Mesenchymal stem cell (in vitro differentiated cells and primary cell): ENCODE measurements around the gene RYR2.

Experiments used
- DNase-seq: peaks from one replicate; pipeline ENCODE4 v3.0.0-alpha.2; 2013
- H2AFZ ChIP-seq: one replicate; pipeline ENCODE4 v1.6.1; 2013; ENCODE audit warnings: low read depth, mild to moderate bottlenecking, control low read depth, inconsistent platforms, low read length, moderate library complexity
- H2AK5ac ChIP-seq: 2 replicates; pipeline ENCODE4 v1.6.1; 2013; ENCODE audit warnings: low read length, moderate library complexity, mild to moderate bottlenecking, inconsistent platforms; ENCODE audit not compliant: severe bottlenecking
- H2BK120ac ChIP-seq: one replicate; pipeline ENCODE4 v1.6.1; 2013; ENCODE audit warnings: low read depth, mild to moderate bottlenecking, inconsistent platforms, low read length, moderate library complexity
- H2BK12ac ChIP-seq, 2 experiments: one replicate each; pipeline ENCODE4 v1.6.1; 2013; ENCODE audit warnings: inconsistent platforms in 2 of 2, low read length in 2 of 2, mild to moderate bottlenecking in 2 of 2, moderate library complexity in 2 of 2, control low read depth in 1 of 2
- H2BK15ac ChIP-seq: one replicate; pipeline ENCODE4 v1.6.1; 2013; ENCODE audit warnings: mild to moderate bottlenecking, low read depth, inconsistent platforms; ENCODE audit not compliant: poor library complexity, severe bottlenecking
- H2BK5ac ChIP-seq: 2 replicates; pipeline ENCODE4 v1.6.1; 2013; ENCODE audit warnings: low read depth, mild to moderate bottlenecking, low read length, control low read depth, inconsistent platforms; ENCODE audit not compliant: poor library complexity, severe bottlenecking
- H3K14ac ChIP-seq, 2 experiments: one replicate each; pipeline ENCODE4 v1.6.1; 2013; ENCODE audit warnings: inconsistent platforms in 2 of 2, low read length in 2 of 2, control low read depth in 1 of 2, mild to moderate bottlenecking in 1 of 2, moderate library complexity in 1 of 2
- H3K18ac ChIP-seq, 2 experiments: one replicate each; pipeline ENCODE4 v1.6.1; 2013; ENCODE audit warnings: inconsistent platforms in 2 of 2, low read length in 2 of 2, control low read depth in 1 of 2, low read depth in 1 of 2, mild to moderate bottlenecking in 1 of 2
- H3K23ac ChIP-seq, 2 experiments: one replicate each; pipeline ENCODE4 v1.6.1; 2013; ENCODE audit warnings: inconsistent platforms in 2 of 2, low read length in 2 of 2, mild to moderate bottlenecking in 2 of 2, moderate library complexity in 2 of 2, control low read depth in 1 of 2
- H3K27ac ChIP-seq: 2 replicates; pipeline ENCODE4 v1.5.1; 2013; ENCODE audit warnings: mild to moderate bottlenecking, moderate library complexity, low read length, control low read depth, inconsistent platforms; ENCODE audit not compliant: poor library complexity, severe bottlenecking
- H3K27me3 ChIP-seq, 2 experiments: 2 replicates each; pipeline versions ENCODE4 v1.6.1 to v1.7.0; 2013; ENCODE audit warnings: low read length in 2 of 2, mild to moderate bottlenecking in 2 of 2, moderate library complexity in 2 of 2, control low read depth in 1 of 2, inconsistent platforms in 1 of 2; ENCODE audit not compliant: control insufficient read depth in 1 of 2, insufficient read depth in 1 of 2
- H3K36me3 ChIP-seq, 2 experiments: 2 replicates each; pipeline versions ENCODE4 v1.6.1 to v1.7.0; 2013; ENCODE audit warnings: low read length in 2 of 2, control low read depth in 1 of 2, inconsistent platforms in 1 of 2, low read depth in 1 of 2, mild to moderate bottlenecking in 1 of 2; ENCODE audit not compliant: insufficient read depth in 2 of 2, control insufficient read depth in 1 of 2
- H3K4ac ChIP-seq, 2 experiments: one replicate each; pipeline ENCODE4 v1.6.1; 2013; ENCODE audit warnings: inconsistent platforms in 2 of 2, low read length in 2 of 2, mild to moderate bottlenecking in 2 of 2, moderate library complexity in 2 of 2, control low read depth in 1 of 2, low read depth in 1 of 2
- H3K4me1 ChIP-seq: 2 replicates; pipeline ENCODE4 v1.6.1; 2013; ENCODE audit warnings: low read depth, low read length, control low read depth; ENCODE audit not compliant: control insufficient read depth, insufficient read depth
- H3K4me2 ChIP-seq: 2 replicates; pipeline ENCODE4 v1.6.1; 2013; ENCODE audit warnings: low read length, mild to moderate bottlenecking, inconsistent platforms; ENCODE audit not compliant: poor library complexity, severe bottlenecking
- H3K4me3 ChIP-seq, 2 experiments: 2 replicates each; pipeline versions ENCODE4 v1.5.1 to v1.7.0; 2013; ENCODE audit warnings: low read length in 2 of 2, mild to moderate bottlenecking in 2 of 2, control low read depth in 1 of 2, low read depth in 1 of 2; ENCODE audit not compliant: insufficient read depth in 1 of 2
- H3K79me1 ChIP-seq: replicated peaks from 2 replicates; pipeline ENCODE4 v1.6.1; 2013; ENCODE audit warnings: mild to moderate bottlenecking, control low read depth, low read length, inconsistent platforms; ENCODE audit not compliant: poor library complexity, severe bottlenecking
- H3K9ac ChIP-seq: 2 replicates; pipeline ENCODE4 v1.7.0; 2013; ENCODE audit warnings: mild to moderate bottlenecking, low read length, moderate library complexity
- H3K9me3 ChIP-seq: 2 replicates; pipeline ENCODE4 v1.7.0; 2013; ENCODE audit warnings: mild to moderate bottlenecking, low read length; ENCODE audit not compliant: control insufficient read depth
- H4K8ac ChIP-seq: one replicate; pipeline ENCODE4 v1.6.1; 2013; ENCODE audit warnings: inconsistent platforms, mild to moderate bottlenecking, low read length, moderate library complexity
- H4K91ac ChIP-seq: one replicate; pipeline ENCODE4 v1.6.1; 2013; ENCODE audit warnings: mild to moderate bottlenecking, low read length, inconsistent platforms
- WGBS: methylation state at CpG from one replicate; pipeline ENCODE4 v1.1.7; 2013; ENCODE audit warnings: mixed read lengths; 5-methylcytosine and 5-hydroxymethylcytosine counted together

RYR2 gene

GRCh38 chr1:237011432-237011831 lies 30.6 kb upstream of the RYR2 start:
- 55% methylated on average over 3 of the region's 3 CpGs for WGBS
- Histone ChIP-seq H2BK12ac (no peak overlapping the region), H4K8ac (no peak overlapping the region), H3K9ac (no peak overlapping the region), H2BK120ac (no peak overlapping the region), H3K4me3 (no peak overlapping the region), H3K79me1 (no peaks in the 10 kb centered on the region), H2AFZ (no peak overlapping the region), H3K4ac (no peak overlapping the region), H2BK5ac (no peak overlapping the region), H3K14ac (no peak overlapping the region), H3K9me3 (no peaks in the 10 kb centered on the region), H2AK5ac (no peak overlapping the region), H3K18ac (no peak overlapping the region), H3K27ac (no peak overlapping the region), H4K91ac (no peak overlapping the region), H2BK15ac (no peak overlapping the region), H3K36me3 (no peaks in the 10 kb centered on the region), H3K27me3 (peaks cover 0 to 14% of the 10 kb centered on the region in 2 experiments), H3K4me1 (peaks cover 4% of the 10 kb centered on the region), H3K23ac (no peak overlapping the region), H3K4me2 (no peak overlapping the region)
- DNase-seq = no peak

GRCh38 chr1:237012361-237012760 lies 29.6 kb upstream of the RYR2 start:
- no peak overlapping the region for H3K18ac ChIP-seq
- H3K4me2 ChIP-seq = no peak overlapping the region
- no peak overlapping the region for H2BK12ac ChIP-seq
- H3K79me1 ChIP-seq = no peaks in the 10 kb centered on the region
- H3K4me3 ChIP-seq = no peak overlapping the region
- H3K27me3 ChIP-seq = peaks cover 0 to 19% of the 10 kb centered on the region in 2 experiments
- no peak overlapping the region for H2BK5ac ChIP-seq
- no peak overlapping the region for H2AFZ ChIP-seq
- H3K4ac ChIP-seq = no peak overlapping the region
- no peak overlapping the region for H3K27ac ChIP-seq
- peaks cover 3% of the 10 kb centered on the region for H3K9me3 ChIP-seq
- no peak overlapping the region for H3K9ac ChIP-seq
- no peak overlapping the region for H3K14ac ChIP-seq
- H2BK120ac ChIP-seq = no peak overlapping the region
- no peak overlapping the region for H4K91ac ChIP-seq
- H2AK5ac ChIP-seq = no peak overlapping the region
- 90% methylated on average over 4 of the region's 5 CpGs for WGBS
- H3K23ac ChIP-seq = no peak overlapping the region
- H3K36me3 ChIP-seq = no peaks in the 10 kb centered on the region
- H4K8ac ChIP-seq = no peak overlapping the region
- no peak for DNase-seq
- peaks cover 4% of the 10 kb centered on the region for H3K4me1 ChIP-seq
- no peak overlapping the region for H2BK15ac ChIP-seq

GRCh38 chr1:237012788-237013383 lies 29.1 kb upstream of the RYR2 start:
- Histone ChIP-seq H3K4ac (no peak overlapping the region), H2AFZ (no peak overlapping the region), H3K14ac (no peak overlapping the region), H3K4me2 (peak overlapping the region; percentile 39), H3K9me3 (peaks cover 3% of the 10 kb centered on the region), H2BK5ac (no peak overlapping the region), H2BK15ac (no peak overlapping the region), H2AK5ac (no peak overlapping the region), H4K8ac (no peak overlapping the region), H3K27me3 (peaks cover 0 to 19% of the 10 kb centered on the region in 2 experiments), H3K9ac (no peak overlapping the region), H3K79me1 (no peaks in the 10 kb centered on the region), H3K18ac (no peak overlapping the region), H3K27ac (no peak overlapping the region), H3K4me3 (no peak overlapping the region), H2BK120ac (no peak overlapping the region), H2BK12ac (no peak overlapping the region), H3K4me1 (peaks cover 4% of the 10 kb centered on the region), H3K36me3 (no peaks in the 10 kb centered on the region), H4K91ac (no peak overlapping the region), H3K23ac (no peak overlapping the region)
- 75% methylated on average over 15 of the region's 15 CpGs for WGBS
- DNase-seq = no peak

- peaks cover 3% of the 10 kb centered on the region for H3K9me3 ChIP-seq
- no peak overlapping the region for H3K4me2 ChIP-seq
- H2BK5ac ChIP-seq = no peak overlapping the region
- no peak overlapping the region for H3K9ac ChIP-seq
- H4K91ac ChIP-seq = no peak overlapping the region
- no peak overlapping the region for H2BK12ac ChIP-seq
- no peak overlapping the region for H3K23ac ChIP-seq
- no peak overlapping the region for H3K27ac ChIP-seq
- H2BK15ac ChIP-seq = no peak overlapping the region
- H3K27me3 ChIP-seq = peaks cover 0 to 19% of the 10 kb centered on the region in 2 experiments
- H3K36me3 ChIP-seq = no peaks in the 10 kb centered on the region
- no peak overlapping the region for H4K8ac ChIP-seq
- peaks cover 4% of the 10 kb centered on the region for H3K4me1 ChIP-seq
- H3K4me3 ChIP-seq = no peak overlapping the region
- 79% methylated on average over 5 of the region's 5 CpGs for WGBS
- no peak overlapping the region for H2AFZ ChIP-seq
- no peak overlapping the region for H3K18ac ChIP-seq
- no peak overlapping the region for H3K14ac ChIP-seq
- DNase-seq = no peak
- H2AK5ac ChIP-seq = no peak overlapping the region
- no peak overlapping the region for H3K4ac ChIP-seq
- no peaks in the 10 kb centered on the region for H3K79me1 ChIP-seq
- no peak overlapping the region for H2BK120ac ChIP-seq
Observed at GRCh38 chr1:237013608-237014007, 28.4 kb upstream of the RYR2 start.
